ENCODE measurements around the gene C6.

C6 gene

GRCh38 chr5:41203033-41203432 is 10.3 kb downstream of the C6 start:
- in situ Hi-C loops (cut with MboI; ENCODE audit: low pct_unique_long_range_greater_than_20kb, low sequenced_read_pairs, unreplicated experiment), result no loop called here
- TF ChIP-seq CTCF (IDR thresholded peaks at IDR 0.05; ENCODE audit: extremely low read depth, insufficient read depth, missing control alignments), result no peak
- no peak for DNase-seq (ENCODE audit: low spot score)

GRCh38 chr5:41201082-41201772 is 12.1 kb downstream of the C6 start:
- no peak for DNase-seq (ENCODE audit: low spot score)
- no peak for TF ChIP-seq CTCF (IDR thresholded peaks at IDR 0.05; ENCODE audit: extremely low read depth, insufficient read depth, missing control alignments)
- in situ Hi-C loops (cut with MboI; ENCODE audit: low pct_unique_long_range_greater_than_20kb, low sequenced_read_pairs, unreplicated experiment), result no loop called here

- no peak for DNase-seq (ENCODE audit: low spot score)
- in situ Hi-C loops (cut with MboI; ENCODE audit: low pct_unique_long_range_greater_than_20kb, low sequenced_read_pairs, unreplicated experiment), result no loop called here
- no peak for TF ChIP-seq CTCF (IDR thresholded peaks at IDR 0.05; ENCODE audit: extremely low read depth, insufficient read depth, missing control alignments)
Measured at GRCh38 chr5:41200506-41200905, 12.8 kb downstream of the C6 start.

- no peak for DNase-seq (ENCODE audit: low spot score)
- in situ Hi-C loops (cut with MboI; ENCODE audit: low pct_unique_long_range_greater_than_20kb, low sequenced_read_pairs, unreplicated experiment), result no loop called here
- no peak for TF ChIP-seq CTCF (IDR thresholded peaks at IDR 0.05; ENCODE audit: extremely low read depth, insufficient read depth, missing control alignments)
Measured at GRCh38 chr5:41199660-41200059, 13.7 kb downstream of the C6 start.

- DNase-seq (ENCODE audit: low spot score), result no peak
- in situ Hi-C loops (cut with MboI; ENCODE audit: low pct_unique_long_range_greater_than_20kb, low sequenced_read_pairs, unreplicated experiment), result no loop called here
- TF ChIP-seq CTCF (IDR thresholded peaks at IDR 0.05; ENCODE audit: extremely low read depth, insufficient read depth, missing control alignments), result no peak
Measured at GRCh38 chr5:41196197-41196596, 17.1 kb downstream of the C6 start.

GRCh38 chr5:41195228-41195627 is 18.1 kb downstream of the C6 start:
- no peak for DNase-seq (ENCODE audit: low spot score)
- TF ChIP-seq CTCF (IDR thresholded peaks at IDR 0.05; ENCODE audit: extremely low read depth, insufficient read depth, missing control alignments), result no peak
- in situ Hi-C loops (cut with MboI; ENCODE audit: low pct_unique_long_range_greater_than_20kb, low sequenced_read_pairs, unreplicated experiment), result no loop called here
